Superior temporal gyrus (tissue), 1 donor: ENCODE results near the gene SULT4A1.
A peak's percentile ranks its signal among the peaks of the same experiment; 100 is the strongest.

Experiments used
- DNase-seq: peaks from one replicate; pipeline ENCODE4 v3.0.0-alpha.2; 2016; ENCODE audit errors: extremely low spot score

SULT4A1 gene

DNA sequence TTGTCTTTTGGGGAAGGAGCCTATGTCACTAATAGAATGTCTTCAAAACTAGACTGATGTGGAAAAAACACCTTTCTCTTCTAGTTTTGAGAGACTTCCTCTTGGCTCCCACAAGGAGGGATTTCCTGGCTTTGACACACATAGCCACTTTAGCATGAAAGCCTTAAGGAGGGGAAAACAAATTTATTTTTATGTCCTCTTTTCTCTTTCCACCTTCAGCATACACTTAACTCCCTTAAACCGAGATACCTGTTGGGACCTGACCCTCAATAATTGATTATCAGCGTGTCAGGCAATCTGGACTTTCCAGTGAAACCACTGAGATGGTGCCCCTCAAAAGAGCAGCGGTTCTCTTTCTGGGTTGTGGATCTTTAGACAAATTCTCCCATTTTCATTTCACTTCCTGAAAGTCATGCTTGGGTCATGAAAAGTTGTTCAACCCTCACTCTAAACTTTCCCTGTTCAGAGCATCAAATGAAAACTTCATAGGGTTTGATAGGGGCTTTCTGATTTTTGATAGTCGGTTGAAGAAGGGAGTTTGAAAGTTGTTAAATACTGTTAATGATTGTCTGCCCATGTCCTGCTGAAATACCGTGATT, 59.3 kb downstream of the SULT4A1 start:
- DNase-seq: no peak

DNA sequence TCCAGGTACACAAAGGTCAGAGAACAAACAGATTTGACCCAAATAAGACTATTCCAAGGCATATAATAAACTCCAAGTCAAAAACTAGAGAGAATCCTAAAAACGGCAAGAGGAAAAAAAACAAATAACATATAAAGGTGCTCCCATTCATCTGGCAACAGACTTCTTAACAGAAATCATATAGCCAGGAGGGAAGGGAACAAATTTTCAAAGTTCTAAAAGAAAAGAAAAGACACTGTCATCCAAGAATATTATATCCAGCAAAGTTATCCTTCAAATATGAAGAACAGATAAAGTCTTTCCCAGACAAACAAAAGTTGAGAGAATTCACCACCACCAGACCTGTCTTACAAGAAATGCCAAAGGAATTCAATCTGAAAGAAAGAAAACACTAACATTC, 61.3 kb downstream of the SULT4A1 start:
- no peak for DNase-seq

DNA sequence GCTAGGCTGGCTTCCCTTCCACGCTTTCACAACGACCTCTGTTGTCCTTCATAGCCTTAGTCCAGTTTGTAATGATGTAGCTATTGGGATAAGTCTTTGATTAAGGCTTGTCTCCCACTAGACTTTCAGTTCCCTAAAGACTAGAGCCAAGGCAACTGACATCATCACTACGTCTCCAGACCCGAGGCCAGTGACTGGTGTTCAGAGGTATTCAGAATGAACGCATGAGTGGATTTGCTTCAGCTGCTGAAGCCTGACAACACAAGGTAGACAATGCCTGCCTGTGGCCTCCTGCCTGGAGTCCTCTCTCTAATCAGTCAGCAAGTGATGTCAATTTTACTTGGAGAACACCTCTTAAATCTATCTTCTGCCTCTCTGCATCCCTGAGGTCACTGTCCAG, 63.8 kb downstream of the SULT4A1 start:
- DNase-seq: no peak

DNA sequence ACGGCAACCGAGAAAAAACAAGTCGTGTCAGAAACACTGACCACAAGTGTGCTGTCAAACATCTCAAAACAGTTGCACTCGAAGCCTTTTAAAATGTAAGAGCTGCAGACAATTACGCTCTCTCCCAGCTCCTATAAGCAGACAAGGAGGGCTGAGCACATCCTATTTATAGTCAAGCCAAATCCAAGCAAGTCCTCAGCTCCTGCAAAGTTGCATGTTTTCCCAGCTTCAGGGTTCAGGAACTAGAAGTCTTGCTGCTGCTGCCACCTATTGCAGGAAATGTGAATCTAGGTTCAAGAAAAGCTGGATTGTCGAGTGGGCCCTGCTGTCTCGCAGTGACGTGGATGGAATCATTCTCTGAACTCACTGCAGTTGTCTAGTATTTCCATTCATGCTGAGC, 65.7 kb downstream of the SULT4A1 start:
- peak; percentile 79 for DNase-seq

- DNase-seq: no peak
These were observed 67.0 kb downstream of the SULT4A1 start for GRCh38 chr22:43795320-43795719.

- DNase-seq: no peak
These were observed 69.4 kb downstream of the SULT4A1 start for GRCh38 chr22:43792905-43793304.

GRCh38 chr22:43789452-43789851, 72.9 kb downstream of the SULT4A1 start:
- DNase-seq: no peak

DNA sequence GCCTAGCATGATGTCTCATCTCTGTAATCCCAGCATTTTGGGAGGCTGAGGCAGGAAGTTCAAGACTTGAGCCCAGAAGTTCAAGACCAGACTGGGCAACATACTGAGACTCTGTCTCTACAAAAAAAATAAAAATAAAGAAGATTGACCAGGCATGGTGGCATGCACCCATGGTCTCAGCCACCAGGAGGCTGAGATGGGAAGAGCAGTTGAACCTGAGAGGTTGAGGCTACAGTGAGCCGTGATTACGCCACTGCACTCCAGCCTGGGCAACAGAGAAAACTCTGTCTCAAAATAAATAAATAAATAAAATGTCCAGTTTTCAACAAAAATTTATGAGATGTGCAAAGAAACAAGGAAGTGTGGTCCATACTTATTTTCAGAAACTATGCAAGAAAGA, 78.5 kb downstream of the SULT4A1 start:
- no peak for DNase-seq

DNA sequence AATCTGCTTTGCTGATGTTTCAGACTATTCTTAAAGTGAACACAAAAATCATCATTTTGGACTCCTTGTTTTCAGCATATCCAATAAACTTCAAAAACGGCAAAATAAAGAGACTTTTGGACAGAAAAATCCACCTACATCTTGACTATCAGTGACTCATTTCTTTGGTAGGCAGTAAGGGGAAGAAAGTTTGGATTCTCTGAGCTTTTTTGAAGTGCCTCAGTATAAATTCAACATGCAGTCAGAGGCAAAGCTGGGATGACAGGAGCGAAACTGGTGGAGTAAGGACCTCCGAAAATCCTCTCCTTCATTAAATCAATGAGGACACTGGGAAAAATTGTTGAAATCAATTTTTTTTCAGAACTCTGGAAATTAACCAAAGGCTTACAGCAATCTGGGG, 79.9 kb downstream of the SULT4A1 start:
- DNase-seq: peak; percentile 32

GRCh38 chr22:43777286-43777685, 85.0 kb downstream of the SULT4A1 start:
- peak; percentile 56 for DNase-seq

- DNase-seq: no peak
These were observed 86.1 kb downstream of the SULT4A1 start for GRCh38 chr22:43776081-43776670.
